Omental fat pad (tissue), 4 donors: ENCODE results near the gene VTN. TPM values are rescaled to one million over a fixed set of nuclear protein-coding genes. Genes with fewer than 3 reads are reported as not detected.

Source experiments
- ATAC-seq: fragments of 150-250 bp; one replicate; pipeline ENCODE4 v1.9.1; 2016; ENCODE audit warnings: mild to moderate bottlenecking, moderate library complexity; ENCODE audit not compliant: low FRiP score
- DNase-seq: peaks from one replicate; pipeline ENCODE4 v3.0.0-alpha.2; 2019; ENCODE audit warnings: low spot score
- total RNA-seq, 4 donors: library from RNA; depleted of rRNA; stranded (reverse); fragments of >200 nt; gene quantifications; one replicate each; pipeline ENCODE4 v1.1.0, GENCODE V29; 2016
- TF ChIP-seq, protein P1 (sequence below), 3 donors: fragments of 450-650 bp; IDR thresholded peaks; one replicate each; pipeline ENCODE4 v1.5.1; 2016 to 2017; ENCODE audit warnings: antibody characterized with exemption in 3 of 3, mild to moderate bottlenecking in 3 of 3, moderate library complexity in 2 of 3

The VTN gene
- total RNA-seq, 4 donors from 2014 or later: 3.2 to 82.4 (median 14.7) TPM

DNA sequence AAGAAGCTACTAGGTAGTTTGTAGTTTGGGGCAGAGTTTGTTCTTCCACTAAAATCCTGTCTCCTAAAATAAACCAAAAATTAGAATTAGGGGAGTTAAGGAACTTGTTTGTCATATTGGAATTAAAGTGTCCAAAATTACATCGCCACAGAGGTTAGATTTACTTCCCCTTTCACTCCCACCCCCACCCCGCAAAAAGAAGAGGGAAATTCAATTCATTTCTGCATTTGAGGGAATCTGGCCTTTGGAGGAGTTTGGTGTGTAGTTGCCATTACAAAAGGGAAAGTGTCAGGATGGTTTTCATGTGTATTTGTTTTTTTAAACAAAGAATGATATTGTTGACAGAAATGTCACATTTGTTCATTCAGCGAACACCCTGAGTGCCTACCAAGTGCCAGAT is 45.3 kb downstream of the VTN start:
- ATAC-seq (no peak), DNase-seq (no peak)
- TF ChIP-seq, protein P1, sequence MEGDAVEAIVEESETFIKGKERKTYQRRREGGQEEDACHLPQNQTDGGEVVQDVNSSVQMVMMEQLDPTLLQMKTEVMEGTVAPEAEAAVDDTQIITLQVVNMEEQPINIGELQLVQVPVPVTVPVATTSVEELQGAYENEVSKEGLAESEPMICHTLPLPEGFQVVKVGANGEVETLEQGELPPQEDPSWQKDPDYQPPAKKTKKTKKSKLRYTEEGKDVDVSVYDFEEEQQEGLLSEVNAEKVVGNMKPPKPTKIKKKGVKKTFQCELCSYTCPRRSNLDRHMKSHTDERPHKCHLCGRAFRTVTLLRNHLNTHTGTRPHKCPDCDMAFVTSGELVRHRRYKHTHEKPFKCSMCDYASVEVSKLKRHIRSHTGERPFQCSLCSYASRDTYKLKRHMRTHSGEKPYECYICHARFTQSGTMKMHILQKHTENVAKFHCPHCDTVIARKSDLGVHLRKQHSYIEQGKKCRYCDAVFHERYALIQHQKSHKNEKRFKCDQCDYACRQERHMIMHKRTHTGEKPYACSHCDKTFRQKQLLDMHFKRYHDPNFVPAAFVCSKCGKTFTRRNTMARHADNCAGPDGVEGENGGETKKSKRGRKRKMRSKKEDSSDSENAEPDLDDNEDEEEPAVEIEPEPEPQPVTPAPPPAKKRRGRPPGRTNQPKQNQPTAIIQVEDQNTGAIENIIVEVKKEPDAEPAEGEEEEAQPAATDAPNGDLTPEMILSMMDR (IDR thresholded peaks at IDR 0.05): no peak

DNA sequence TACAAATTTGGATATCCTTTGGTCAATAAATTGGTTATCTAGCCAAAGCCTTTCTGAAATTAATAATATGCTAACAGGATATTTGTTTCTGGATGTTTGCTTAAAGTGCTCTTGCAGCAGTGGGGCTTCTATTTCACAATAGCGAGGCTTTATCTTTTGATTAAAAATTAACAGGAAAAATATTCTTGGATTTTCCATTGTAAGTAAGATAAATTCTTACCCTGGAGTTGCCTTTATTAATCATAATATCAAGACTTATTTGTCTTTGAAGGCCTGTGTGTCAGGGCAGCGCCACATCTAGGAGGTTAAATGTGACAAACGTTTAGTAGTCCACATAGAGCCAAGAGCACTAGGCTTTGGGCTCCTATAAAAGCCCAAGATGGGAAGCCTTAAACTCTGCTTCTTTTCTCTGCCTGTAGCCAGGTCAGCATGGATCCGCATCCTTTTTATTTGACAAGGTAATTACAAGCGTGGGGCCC is 45.8 kb downstream of the VTN start:
- ATAC-seq: no peak

DNA sequence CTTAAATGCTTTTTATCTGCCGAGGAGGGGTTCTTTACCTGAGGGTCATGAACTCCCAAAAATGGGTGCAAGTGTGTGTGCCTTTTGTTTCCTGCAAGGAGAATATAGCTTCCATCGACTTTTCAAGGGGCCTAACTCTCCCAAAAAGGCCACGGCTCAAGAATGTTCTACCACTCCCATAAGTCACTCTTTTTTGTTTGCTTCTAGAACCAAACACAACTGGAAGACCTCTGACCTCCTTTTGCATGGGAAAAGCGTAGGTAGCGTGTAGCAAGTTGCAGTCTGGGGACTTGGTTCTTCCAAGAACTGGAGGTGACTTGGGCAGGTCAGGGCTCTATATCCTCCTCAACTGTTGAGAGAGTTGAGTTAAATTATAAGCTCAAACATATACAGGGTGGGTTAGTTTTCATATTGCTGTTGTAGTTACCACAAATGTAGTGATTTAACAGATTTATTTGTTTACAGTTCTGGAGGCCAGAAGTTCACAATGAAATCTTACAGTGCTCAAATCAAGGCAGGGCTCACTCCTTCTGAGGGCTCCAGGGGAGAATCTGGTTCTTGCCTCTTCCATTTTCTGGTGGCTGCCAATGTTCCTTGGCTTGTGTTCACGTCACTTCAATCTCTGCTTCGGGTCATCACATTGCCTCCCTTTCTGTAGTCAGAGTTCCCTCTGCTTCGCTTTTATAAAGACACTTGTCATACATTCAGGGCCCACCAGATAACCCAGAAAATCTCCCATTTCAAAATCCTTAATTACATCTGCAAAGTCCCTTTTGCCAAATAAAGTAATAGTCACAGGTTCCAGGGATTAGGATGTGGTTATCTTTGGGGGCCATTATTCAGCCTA is 49.7 kb downstream of the VTN start:
- ATAC-seq (no peak), DNase-seq (no peak)
- TF ChIP-seq, protein P1 (IDR thresholded peaks at IDR 0.05): no peak

More for the DNA sequence above, 45.8 kb downstream of the VTN start:
- TF ChIP-seq, protein P1 (IDR thresholded peaks at IDR 0.05): no peak
- DNase-seq: no peak

DNA sequence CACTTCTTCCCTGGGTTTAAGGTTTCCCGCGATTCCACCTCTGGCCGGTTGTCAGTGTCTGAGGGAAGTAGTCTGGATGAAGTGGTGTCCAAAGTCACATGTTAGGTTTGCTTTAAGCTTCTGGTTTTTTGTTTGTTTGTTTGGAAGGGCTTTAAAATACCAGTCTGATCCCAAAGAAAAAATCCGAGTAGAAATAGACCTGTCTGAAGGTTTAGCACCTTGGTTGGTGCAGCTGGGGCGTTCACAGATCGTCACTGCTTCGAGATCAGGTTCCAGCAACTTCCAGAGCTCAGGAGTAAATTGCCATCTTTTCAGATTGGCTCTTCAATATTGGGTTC is 50.5 kb downstream of the VTN start:
- DNase-seq: no peak
- no peak for ATAC-seq
- TF ChIP-seq, protein P1 (IDR thresholded peaks at IDR 0.05): no peak

DNA sequence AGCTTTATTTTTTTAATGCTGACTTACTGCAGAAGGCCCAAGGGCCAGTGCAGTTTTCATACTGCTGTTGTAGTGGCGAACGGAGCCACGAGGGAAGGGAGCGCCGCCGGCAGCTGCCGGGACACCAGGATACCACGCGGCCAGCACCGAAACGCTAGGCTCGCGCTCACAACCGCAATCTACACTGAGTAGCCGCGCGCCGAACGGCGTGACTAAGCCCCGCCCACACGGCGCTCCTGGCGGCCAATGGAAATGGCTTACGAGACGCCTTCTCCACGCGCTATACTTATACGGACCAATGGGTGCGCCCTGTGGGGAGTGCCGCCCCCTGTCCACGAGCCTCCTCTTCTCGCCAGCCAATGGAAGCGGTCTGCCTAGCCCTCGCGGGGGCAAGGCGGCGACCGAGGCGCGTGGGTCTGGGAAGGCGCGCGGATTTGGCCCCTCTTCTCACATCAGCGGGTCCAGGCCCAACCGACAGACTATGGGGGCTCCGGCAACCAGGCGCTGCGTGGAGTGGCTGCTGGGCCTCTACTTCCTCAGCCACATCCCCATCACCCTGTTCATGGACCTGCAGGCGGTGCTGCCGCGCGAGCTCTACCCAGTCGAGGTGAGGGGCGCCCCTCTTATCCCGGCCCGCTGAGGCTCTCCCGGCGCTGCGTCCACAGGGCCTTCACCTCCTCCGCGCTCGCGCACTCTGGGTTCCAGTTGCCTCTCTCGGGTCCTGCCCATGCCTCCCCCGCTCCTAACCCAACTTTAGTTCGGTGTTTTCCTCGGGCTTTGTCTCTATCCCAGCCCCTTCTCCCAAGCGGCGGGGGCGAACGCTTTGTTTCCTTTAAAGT is 51.1 kb downstream of the VTN start, which contains the start of gene TMEM97:
Gene TMEM97 (plus strand): TSS at position 442 of the 839 bp plus-strand sequence. CDS start 40 bp downstream, at position 482.
- TF ChIP-seq, protein P1 (IDR thresholded peaks at IDR 0.05): no peak
- DNase-seq: peak; percentile 90
- ATAC-seq: peak; percentile 99

DNA sequence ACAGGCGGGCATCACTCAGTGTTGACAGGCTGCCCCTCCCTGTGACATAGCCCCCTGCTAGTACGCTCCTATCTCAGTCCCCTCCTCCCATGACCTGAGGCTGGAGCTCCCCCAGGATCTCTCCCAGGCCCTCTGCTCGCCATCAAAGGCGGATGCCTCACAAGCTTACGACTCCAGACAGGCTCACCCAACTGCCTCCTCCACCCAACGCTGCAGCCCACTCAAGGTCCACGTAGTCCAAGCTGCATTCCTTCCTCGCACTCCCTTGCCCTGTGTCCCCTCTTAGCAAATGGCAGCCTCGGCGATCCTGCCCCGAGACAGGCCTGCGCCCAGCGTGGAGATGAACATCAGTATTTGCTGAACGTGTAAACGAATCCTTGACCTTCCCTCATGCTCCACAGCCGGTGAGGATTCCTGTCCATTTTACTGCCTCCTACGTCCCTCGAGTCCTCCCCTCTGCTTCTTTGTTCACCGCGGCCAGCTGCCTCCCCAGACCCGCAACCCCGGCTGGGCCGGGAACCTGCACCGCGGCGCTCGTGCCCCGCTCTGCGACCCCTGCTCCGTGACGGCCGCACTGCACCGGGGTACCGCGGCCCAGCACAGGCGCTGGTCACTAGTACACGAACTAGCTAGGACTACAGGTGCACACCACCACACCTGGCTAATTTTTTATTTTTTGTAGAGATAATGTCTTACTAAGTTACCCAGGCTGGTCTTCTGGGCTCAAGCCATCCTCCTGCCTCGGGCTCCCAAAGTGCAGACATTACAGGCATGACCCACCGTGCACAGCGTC is 51.9 kb downstream of the VTN start:
- no peak for DNase-seq
- TF ChIP-seq, protein P1 (IDR thresholded peaks at IDR 0.05): no peak
- ATAC-seq: no peak
